ENCODE measurements around the gene COL20A1.
A peak's percentile ranks its signal among the peaks of the same experiment; 100 is the strongest.
"Not testable (repeated sequence)": the region's sequence is repeated elsewhere in the genome, so short reads cannot be mapped to it uniquely, and the experiment has no call there.

Gene COL20A1

DNA sequence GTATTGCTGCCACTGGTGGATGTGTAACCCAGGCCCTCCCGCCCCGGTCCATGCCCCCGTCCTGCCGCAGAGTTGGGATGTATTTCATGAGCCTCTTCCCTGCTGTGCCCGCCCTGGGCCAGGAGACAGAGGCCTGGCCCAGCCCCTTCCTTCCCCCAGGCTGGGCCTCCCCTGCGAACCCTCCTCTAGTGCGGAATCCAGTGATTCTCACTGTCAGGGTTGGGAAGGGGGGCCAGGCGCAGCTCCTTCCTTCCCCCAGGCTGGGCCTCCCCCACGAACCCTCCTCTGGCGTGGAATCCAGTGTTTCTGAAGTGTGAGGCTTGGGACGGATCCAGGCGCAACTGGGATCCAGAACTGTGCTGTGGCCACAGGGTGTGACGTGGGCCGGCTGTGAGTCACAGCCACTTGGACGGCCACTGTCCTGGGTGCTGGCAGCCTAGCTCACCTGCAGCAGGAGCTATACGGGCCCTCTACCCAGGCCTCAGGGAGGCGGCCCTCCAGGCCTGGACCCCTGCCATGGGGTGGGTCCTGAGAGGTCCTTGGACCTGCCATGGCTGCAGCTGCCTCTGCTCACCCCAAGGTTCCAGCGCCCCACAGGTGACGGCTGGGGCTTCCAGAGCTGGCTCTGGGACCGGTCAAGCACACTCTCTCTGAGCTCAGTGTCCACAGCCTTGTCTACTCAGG is 28.3 kb downstream of the COL20A1 start:
- DNase-seq = no peak

DNA sequence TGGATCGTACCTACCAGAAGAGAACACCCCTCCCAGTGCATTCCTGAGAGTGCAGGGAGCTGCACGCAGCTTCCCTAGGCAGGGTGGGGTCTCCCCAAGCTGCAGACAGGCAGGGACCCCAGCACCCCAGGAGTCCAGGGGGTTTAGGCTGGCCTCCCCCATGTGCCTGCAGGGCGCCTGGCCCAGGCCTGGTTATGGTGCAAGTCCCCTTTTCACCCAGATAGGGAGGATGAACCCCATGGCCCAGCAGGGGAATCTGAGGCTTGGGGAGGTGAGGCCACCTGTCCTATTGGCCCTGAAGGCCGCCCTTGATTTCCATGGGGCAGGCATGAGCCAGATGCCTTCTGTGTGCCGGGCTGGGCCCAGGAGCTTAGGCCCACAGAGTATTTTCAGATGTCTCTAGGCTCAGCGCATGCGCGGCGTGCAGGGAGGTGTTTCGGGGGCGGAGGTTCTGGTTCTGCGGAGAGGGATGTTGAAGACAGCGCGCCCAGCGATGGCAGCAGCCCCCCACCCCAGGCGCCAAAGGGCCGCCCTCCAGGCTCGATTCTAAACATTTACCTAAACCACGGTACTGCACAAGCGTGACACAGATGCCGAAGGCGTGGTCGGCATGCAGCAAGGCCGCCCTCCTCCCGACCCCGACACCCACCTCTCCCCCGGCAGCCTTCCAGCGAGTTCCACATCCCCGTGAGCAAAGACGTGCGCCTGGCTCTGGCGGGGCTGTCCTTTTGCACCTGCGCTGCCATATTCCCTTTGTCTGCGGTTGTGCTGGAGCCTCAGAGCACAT is 29.4 kb downstream of the COL20A1 start:
- DNase-seq = no peak

DNA sequence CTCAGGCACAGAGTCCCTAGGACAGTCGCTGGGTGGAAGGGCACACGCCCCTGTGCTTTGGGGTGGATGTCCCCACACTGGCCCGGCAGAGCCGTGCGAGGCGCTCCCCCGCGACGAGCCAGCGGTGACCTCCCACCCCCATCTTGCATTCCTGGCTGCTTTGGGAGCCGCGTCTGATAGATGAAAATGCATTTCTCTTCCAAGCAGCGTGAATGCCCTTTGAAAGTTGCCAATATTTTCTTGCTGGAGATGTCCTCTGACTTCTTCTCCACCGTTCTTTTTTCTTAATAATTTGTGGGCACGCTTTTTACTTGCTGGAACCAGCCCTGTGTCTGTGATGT is 29.9 kb downstream of the COL20A1 start:
- DNase-seq = no peak

DNA sequence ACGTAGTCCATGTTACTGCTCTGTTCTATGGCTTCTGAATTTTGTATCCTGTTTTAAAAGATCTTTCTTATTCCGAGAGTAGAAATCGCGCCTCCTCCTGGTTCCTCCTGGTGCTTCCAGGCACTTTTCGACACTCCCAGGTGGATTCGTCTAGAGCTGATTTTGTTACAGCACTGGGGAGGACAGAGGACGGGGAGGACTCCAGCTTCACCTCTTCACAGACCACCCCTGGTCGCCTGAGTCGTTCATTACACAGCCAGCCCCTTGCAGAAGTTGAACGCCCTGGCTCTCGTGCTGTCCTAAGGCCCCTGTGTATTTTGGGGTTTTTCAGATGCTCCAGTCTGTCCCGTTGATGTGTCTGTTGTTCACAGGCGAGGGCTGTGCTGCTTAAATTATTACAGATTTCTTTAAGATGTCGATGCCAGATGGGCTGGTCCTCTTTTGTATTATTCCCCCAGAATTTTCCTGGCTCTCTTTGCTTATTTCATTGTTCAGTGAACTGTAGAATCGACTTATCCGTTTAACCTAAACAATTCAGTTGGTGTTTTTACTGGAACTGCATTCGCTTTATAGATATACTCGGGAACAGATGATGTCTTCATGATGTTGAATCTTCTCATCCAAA is 30.5 kb downstream of the COL20A1 start:
- no peak for DNase-seq

DNA sequence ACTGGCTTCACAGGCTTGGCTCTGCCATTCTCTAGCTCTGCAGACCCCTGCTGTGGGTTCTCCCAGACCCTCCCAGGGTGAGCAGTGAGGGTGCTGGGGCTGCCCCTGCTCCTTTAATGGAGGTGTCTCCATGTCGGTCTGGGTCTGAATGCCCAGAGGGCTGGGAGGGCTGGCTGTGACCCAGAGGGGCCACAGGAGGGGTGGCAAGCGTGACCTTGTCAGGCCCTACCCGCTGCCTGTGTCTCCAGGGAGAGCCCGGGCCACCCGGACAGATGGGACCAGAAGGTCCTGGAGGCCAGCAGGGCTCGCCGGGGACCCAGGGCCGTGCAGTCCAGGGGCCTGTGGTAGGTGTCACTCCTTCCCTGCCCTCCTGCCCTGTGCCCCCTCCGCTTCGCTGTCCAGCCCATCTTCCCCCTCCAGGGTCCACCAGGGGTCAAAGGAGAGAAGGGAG is 32.1 kb downstream of the COL20A1 start:
- no peak for DNase-seq

DNA sequence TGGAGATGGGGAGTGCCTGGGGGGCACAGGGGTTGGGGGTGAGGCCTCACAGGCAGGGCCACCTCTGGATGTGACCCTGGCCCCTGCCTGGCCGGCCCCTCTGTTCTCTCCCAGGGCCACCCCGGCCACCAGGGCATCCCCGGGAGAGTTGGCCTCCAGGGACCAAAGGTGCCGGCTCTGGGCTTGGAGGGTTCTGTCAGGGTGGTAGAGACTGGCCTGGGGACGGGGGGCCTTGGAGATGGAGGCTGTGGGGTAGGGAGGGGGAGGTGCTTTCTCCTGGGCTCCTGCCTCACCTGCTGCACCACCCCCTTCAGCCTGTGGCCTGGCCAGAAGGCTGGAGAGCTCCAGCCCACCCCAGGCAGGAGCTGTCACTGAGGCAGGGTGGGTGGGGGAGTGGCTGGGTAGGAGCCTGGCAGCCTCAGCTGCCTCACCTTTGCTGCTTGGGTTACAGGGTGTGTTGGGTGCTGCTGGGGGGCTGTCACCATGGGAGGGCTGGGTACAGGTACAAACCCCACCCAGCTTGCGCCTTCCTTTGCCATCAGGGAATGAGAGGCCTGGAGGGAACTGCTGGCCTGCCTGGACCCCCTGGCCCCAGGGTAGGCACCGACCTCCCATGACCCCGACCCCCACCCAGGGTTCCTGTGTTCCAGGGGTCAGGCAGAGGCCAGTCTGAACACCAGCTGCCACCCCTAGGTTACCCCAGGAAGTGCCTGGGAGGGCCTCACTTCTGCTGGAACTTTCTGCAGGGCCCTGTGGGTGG is 32.7 kb downstream of the COL20A1 start:
- no peak for DNase-seq

DNA sequence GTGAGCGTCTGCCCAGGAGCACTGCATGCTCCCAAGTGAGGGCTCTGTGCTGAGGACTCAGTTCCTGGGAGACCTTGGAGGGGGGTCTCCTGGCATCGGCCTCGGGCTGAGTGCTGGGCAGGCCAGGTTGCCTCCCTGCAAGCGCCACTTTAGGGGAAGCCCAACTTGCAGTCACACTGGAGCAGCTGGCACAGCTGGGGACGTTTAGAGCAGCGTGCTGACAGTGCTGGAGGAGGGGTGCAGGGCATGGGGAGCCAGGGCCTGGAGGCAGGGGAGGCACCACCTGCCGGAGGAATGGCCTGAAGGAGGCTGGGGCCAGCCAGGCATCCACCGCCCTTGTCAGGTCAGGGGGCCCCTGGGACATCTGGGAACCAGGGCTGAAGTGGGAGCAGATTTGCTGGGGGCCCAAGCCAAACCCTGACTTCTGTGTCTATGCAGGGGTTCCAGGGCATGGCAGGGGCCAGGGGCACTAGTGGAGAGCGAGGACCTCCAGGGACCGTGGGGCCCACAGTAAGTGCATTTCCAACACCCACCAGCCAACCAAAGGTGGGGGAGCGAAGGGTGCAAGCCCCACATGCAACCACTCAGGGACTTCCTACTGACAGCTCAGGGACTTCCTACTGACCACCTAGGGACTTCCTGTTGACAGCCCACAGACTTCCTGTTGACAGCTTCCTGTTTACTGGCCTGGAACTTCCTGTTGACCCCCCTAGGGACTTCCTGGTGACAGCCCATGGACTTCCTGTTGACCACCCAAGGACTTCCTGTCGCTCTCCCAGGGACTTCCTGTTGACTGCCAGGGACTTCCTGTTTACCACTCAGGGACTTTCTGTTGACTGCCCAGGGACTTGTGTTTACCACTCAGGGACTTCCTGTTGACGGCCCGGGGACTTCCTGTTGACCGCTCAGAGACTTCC is 33.6 kb downstream of the COL20A1 start:
- DNase-seq = no peak

DNA sequence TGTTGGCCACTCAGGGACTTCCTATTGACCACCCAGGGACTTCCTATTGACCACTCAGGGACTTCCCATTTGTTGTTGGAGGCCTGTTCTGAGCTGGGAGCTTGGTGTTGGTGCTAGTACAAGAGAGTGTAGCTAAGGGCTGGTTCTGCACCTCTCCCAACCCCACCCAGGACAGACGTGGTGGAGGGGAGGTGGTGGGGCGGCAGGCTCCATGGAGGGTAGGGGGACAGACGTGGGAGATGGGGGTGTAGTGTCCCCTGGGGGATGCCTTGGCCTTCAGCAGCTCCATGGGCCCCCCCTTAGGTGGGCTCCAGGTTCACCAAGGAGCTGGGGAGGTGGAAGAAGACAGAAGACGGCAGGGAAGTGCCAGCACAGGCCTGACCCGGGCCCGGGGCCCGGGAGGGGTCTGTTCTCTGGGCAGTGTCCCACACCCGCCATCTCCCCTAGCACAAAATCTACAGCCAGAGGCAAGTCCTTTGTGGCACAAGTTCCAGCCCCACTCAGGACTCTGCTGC is 34.3 kb downstream of the COL20A1 start:
- no peak for DNase-seq

DNA sequence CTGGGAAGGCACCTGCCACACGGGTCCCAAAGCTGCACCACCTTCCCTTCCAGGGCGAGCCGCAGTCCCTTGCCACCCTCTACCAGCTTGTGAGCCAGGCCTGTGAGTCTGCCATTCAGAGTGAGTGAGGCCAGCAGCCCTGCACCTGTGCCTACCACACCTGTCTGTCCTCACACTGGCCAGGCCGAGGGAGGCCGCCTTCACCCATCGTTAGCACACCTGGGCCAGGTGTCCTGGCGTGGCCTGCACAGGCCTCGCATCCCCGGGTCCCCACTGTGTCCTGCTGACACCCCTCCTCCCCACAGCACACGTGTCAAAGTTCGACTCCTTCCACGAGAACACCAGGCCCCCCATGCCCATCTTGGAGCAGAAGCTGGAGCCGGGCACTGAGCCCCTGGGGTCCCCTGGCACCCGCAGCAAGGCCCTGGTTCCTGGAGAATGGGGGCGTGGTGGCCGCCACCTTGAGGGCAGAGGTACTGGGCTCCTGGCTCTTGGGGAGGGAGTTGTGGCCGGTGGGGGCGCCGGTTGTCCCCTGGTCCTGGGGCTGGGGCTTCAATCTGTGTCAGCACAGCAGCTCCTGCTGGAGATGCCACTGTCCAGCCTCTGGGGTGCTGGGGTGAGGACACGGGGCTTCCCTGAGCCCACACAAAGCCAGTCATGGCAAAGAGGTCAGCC is 35.2 kb downstream of the COL20A1 start:
- DNase-seq = no peak

DNA sequence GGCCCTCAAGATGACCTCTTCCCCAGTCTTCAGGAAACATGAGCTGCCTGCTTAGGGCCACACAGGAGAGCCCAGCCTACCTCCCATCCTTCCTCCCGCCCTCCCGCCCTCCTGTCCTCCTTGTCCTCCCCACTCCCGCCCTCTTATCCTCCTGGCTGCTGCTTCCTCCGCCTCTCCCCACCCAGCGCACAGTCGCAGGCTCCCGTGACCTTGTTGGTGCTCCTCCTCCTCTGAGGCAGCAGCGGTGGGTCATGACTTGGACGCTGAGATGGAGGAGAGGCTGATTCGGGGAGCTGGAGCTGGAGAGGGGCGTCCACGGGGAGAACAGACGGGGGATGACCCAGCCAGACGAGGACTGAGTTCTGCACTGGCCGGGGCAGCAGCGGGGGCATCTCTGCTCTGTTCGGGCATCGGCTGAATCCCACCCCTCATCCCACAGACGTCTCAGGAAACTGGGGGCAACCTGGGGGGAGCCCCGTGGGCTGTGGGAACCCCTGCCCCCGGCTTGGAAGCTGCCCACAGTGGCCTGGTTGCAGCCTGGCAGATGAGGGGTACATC is 35.8 kb downstream of the COL20A1 start:
- DNase-seq = no peak

DNA sequence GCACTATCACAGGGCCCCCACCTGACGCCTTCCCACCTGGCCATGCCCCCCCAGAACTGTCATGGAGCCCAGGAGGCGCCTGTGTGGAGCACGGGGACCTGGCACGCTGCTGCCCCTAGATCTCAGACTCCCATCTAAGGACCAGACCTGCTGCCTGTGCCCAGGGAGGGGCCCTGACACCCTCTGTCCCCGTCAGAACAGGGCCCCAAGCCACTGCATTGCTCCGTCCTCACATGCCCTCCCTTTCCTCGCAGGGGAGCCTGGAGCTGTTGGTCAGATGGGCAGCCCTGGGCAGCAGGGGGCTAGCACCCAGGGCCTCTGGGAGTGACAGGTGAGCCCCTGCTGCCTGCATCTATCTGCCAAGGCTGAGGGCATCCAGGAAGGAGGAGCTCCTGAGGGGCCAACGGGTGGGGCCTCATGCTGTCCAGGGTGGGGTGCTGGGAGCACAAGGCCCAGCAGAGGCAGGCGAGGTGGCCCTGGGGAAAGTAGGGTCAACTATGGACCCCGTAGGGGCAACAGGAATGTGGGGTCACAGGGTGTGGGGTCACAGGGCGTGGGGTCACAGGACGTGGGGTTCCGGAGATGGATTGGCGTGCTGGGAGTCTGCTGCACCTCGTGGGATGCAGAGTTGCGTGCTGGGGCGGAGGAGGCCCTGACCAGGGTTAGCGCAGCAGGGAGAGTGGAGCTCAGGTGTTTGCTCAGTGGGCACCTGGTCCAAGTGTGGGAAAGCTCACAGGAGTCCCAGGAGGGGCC is 36.5 kb downstream of the COL20A1 start:
- no peak for DNase-seq

DNA sequence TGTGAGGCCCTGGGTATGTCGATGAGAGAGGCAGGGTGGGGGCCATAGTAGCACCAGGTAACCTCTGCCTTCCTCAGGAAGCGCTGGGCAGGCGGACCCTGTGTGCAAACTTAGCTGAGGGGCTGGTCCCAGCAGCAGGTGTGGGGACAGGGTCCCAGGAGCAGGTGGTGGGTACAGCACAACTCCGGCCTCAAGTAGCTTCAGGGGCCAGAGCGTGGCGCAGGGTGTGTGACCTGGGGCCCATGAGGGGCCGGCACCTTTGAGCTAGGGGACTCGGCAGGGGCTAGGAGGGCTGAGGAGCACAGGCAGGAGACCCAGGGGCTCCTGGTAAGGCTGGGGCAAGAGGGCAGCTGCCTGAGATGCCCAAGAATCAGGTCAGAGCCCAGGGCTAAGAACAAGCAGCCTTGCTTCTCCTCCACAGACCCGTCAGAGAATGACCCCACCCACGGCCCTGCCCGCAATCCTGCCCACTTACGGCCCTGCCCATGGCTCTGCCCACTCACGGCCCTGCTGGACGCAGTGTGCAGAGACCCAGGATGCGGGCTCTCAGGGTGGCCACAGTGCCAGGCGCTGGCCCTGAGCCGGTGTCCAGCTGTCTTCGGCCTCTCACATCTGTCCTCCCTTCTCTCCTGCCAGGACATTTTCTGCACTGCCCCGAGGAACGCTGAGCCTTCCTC is 37.2 kb downstream of the COL20A1 start:
- DNase-seq = no peak

DNA sequence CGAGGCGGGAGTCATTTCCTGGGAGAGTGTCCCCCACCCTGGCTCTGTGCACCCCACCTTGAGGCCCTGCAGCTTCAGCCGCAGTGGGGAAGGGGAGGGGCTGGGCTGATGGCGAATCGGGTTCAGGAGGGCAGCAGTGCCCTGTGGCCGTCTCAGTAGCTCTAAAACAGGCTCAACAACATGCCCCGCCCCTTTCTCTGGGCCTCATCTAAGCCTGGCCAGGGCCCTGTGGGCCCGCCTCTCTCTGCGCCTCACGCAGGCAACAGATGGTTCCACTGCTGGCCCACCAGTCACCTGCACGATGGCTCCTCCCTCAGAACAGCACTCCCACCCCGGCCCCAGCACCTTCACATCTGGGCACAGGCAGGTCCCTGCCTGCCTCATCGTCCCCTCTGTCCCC is 38.0 kb downstream of the COL20A1 start:
- DNase-seq = peak; percentile 91

DNA sequence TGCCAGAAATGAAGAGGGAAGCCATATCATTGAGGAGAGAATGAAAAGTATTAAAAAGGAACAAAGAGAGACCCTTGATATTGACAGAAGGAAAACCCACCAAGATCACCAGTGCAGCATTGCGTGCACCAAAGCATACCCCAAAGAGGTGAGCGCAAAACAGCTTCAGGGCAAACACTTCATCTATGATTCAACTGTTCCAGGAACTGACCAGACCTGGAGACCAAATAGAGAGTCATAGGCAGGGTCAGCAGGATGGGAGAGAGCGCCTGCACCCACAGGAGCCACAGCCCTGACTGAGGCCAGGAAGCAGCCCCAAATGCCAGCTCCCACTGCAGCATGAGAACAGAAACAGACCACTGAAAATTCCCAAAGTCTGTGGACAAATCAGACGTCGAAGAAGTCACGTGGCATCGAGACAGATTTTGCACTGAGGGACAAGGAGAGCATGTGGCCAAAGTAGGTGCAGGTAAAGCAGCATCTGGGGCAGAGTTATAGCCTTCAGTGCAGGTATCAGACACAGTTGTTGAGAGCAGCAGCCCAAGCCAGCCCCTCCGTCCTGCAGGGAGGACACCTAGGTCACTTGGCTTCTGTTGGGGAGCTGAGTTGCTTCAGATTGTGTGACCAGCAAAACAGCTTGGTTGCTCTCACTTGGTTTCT is 38.9 kb downstream of the COL20A1 start:
- no peak for DNase-seq

DNA sequence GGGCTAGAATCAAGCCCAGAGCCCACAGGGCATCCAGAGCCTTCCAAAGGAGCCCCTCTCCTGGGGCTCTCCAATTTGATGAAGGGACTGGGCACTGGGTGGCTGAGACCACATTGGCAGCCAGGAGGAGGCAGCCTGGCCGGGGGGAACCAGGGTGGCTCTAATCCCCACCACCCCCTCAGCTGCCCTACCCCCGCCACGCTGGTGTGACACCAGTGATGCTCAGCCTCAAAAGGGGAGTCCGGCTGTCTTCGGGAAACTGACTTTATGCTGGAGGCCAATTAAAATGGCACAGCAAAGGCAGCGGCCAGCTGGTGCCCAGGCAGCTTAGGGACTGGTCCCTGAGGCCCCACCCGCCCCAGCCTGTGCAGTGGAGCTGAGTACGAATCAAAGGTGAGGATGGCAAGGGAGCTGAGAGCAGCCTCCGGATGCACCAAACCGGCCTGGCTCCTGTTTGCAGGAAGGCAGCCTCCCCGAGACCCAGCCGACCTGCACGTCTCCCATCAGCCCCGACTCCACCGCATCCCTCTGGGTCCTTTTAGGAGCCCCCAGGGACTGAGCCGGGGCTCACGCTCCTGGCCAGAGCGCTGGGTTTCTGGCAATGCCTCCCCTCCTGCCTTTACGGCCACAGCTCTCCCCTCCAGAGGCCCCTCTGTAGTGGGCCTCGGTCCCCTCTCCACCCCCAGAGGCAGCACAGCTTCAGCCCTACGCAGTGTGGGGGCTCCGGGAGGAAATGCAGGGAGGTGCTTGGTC is 39.7 kb downstream of the COL20A1 start:
- no peak for DNase-seq

DNA sequence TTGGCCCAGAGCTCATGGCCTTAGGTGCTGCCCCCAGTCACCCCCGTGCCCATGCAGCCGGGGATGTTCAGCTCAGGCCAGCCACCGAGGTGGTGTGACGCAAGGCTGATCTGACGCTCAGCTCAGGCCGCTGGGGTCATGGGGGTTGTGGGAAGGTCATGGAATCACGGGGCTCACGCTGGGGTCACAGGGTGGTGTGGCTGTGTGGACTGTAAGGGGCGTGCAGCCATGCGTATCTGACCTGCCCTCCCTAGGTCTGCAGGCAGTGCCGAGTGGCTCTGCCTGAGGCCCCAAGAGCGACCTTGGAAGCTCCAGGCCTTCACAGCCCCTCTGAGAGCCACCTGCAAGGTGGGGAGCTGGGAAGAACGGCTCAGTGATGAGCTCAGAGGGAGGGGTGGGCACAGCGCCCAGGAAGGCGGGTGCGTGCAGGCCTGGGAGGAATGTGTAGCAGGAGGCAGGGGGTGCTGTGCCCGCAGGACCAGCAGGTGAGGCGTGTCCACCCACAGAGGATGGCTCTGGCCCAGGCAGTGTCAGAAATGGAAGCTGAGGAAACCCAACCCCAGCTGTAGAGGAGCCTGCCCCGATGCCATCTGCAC is 40.4 kb downstream of the COL20A1 start:
- DNase-seq = peak; percentile 72

DNA sequence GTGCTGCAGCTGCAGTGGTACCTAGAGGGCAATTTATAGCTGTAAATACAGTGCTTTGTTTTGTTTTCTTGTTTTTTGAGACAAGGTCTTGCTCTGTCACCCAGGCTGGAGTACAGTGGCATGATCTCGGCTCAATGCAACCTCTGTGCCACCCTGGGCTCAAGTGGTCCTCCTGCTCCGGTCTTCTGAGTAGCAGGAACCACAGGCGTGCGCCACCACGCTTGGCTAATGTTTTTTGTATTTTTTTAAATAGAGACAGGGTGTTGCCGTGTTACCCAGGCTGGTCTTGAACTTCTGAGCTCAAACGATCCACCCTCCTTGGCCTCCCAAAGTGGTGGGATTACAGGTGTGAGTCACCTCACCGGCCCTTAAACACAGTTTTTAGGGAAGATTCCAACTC is 41.4 kb downstream of the COL20A1 start:
- DNase-seq = no peak

DNA sequence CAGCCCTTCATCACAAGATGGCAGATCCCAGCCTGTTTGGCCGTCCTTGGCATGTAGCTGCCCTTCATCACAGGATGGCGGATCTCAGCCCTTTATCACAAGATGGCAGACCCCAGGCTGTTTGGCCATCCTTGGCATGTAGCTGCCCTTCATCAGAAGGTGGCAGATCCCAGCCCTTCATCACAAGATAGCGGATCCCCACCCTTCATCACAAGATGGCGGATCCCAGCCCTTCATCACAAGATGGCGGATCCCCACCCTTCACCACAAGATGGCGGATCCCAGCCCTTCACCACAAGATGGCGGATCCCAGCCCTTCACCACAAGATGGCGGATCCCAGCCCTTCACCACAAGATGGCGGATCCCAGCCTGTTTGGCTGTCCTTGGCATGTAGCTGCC is 42.1 kb downstream of the COL20A1 start:
- DNase-seq = not testable (repeated sequence)
